Spleen (tissue), 11 donors: ENCODE measurements around the gene GOLGA3. TPM values are rescaled to one million over a fixed set of nuclear protein-coding genes. Genes with fewer than 3 reads are reported as not detected.
"Not testable (repeated sequence)": the region's sequence is repeated elsewhere in the genome, so short reads cannot be mapped to it uniquely, and the experiment has no call there.

ENCODE experiments used
- DNase-seq: peaks from one replicate; pipeline ENCODE4 v3.0.0-alpha.2; 2020
- H3K27ac ChIP-seq, 8 donors: fragments of 200-600 bp; sonication (generic) in 7 of 8; 1 replicate in 4 of 8; 2 replicates in 4 of 8; pipeline versions ENCODE4 v1.5.0 to v1.8.0; 2016 to 2021; ENCODE audit warnings: inconsistent platforms in 4 of 8, mild to moderate bottlenecking in 4 of 8, moderate library complexity in 1 of 8
- H3K27me3 ChIP-seq, 7 donors: fragments of 200-600 bp; sonication (generic) in 6 of 7; replicated peaks in 1 of 7; 1 replicate in 4 of 7; 2 replicates in 3 of 7; pipeline versions ENCODE4 v1.5.0 to v1.8.0; 2016 to 2021; ENCODE audit warnings: inconsistent platforms in 3 of 7, mild to moderate bottlenecking in 1 of 7
- H3K36me3 ChIP-seq, 6 donors: fragments of 200-600 bp; sonication (generic) in 5 of 6; 1 replicate in 4 of 6; 2 replicates in 2 of 6; pipeline versions ENCODE4 v1.5.0 to v1.8.0; 2016 to 2021; ENCODE audit warnings: inconsistent platforms in 2 of 6
- H3K4me1 ChIP-seq, 6 donors: fragments of 200-600 bp; sonication (generic) in 5 of 6; 1 replicate in 3 of 6; 2 replicates in 3 of 6; pipeline versions ENCODE4 v1.5.0 to v1.8.0; 2016 to 2021; ENCODE audit warnings: inconsistent platforms in 3 of 6
- H3K4me3 ChIP-seq, 8 donors: fragments of 200-600 bp; sonication (generic) in 7 of 8; 1 replicate in 4 of 8; 2 replicates in 4 of 8; pipeline versions ENCODE4 v1.5.0 to v1.8.0; 2016 to 2021; ENCODE audit warnings: inconsistent platforms in 4 of 8, mild to moderate bottlenecking in 4 of 8, moderate library complexity in 2 of 8
- H3K9me3 ChIP-seq, 8 donors: fragments of 200-600 bp; sonication (generic) in 7 of 8; 1 replicate in 4 of 8; 2 replicates in 4 of 8; pipeline versions ENCODE4 v1.5.0 to v1.8.0; 2016 to 2021; ENCODE audit warnings: inconsistent platforms in 4 of 8
- CTCF ChIP-seq, 11 experiments: fragments of 200-600 bp in 7 of 11; fragments of 450-650 bp in 4 of 11; sonication (generic) in 4 of 11; IDR thresholded peaks in 8 of 11; conservative IDR thresholded peaks in 3 of 11; 1 replicate in 7 of 11; 2 replicates in 4 of 11; pipeline versions ENCODE4 v1.4.0 to v1.8.0; 2016 to 2021; ENCODE audit warnings: antibody characterized with exemption in 11 of 11, inconsistent platforms in 4 of 11, mild to moderate bottlenecking in 1 of 11
- POLR2A ChIP-seq, 3 donors: fragments of 450-650 bp; IDR thresholded peaks; one replicate each; pipeline ENCODE4 v1.5.1; 2017; ENCODE audit warnings: antibody characterized with exemption in 3 of 3, mild to moderate bottlenecking in 1 of 3
- POLR2AphosphoS5 ChIP-seq, 3 donors: sonication (generic); formaldehyde crosslinking; IDR thresholded peaks; one replicate each; pipeline ENCODE4 v1.5.1; 2017; ENCODE audit warnings: antibody characterized with exemption in 3 of 3
- WGBS, 5 donors: extraction: QIAGEN DNeasy Blood & Tissue Kit in 3 of 5; methylation state at CpG; one replicate each; pipeline versions ENCODE4 v1.1.5 to v1.1.7; 2013 to 2018; 5-methylcytosine and 5-hydroxymethylcytosine counted together
- intact Hi-C: fragments of 100-400 bp; cut with DNase I; formaldehyde crosslinking; loops from one replicate; pipeline ENCODE4 v1.15.0; 2023; ENCODE audit warnings: low total_unique reads
- polyA plus RNA-seq, 3 donors: library from polyadenylated mRNA; stranded (reverse); fragments of 200-250 nt; gene quantifications; one replicate each; pipeline ENCODE4 v1.2.1, GENCODE V29; 2013
- total RNA-seq, 7 donors: library from RNA; depleted of rRNA in 3 of 7; stranded (reverse); fragments of >200 nt in 3 of 7; fragmentation: NEBNext Ultra II Directional in 4 of 7; extraction: Animal tissue kit (Norgen Biotek cat#: 25700) in 4 of 7; gene quantifications; one replicate each; pipeline versions ENCODE4 v1.1.0 to v1.2.1, GENCODE V29; 2016 to 2021
- donor health status: healthy with polysubstance abuse.
- donor health status: DM: no; HTN: no; CAD: no; lungs with moderate emphysema.
- donor health status: DM: no; HTN: no; CAD: no.
- donor health status: Bipolar disorder and iron deficiency.
- donor health status: healthy.
- donor health status: DM: no; HTN: no; CAD: no.
- donor health status: DM: yes; HTN: yes; CAD: no.

Gene GOLGA3
- total and polyA plus RNA-seq, 10 donors, result 6.8 to 80.9 (median 52.0) TPM

GRCh38 chr12:132837693-132838409 lies 9.2 kb upstream of the GOLGA3 start:
- no peaks in the 10 kb centered on the region for H3K27me3 ChIP-seq
- H3K27ac ChIP-seq, result peak overlapping the region in 7 of 8 donors; percentile 29 to 77 (median 55)
- no peak overlapping the region for H3K4me3 ChIP-seq
- no peak for DNase-seq
- TF ChIP-seq POLR2A (IDR thresholded peaks at IDR 0.05) (no peak), POLR2AphosphoS5 (IDR thresholded peaks at IDR 0.05) (peak; percentile 40 to 70 (median 49))
- WGBS, 5 donors, result 64 to 75% (median 66%) methylated on average over 14 to 27 of the region's 27 CpGs
- intact Hi-C loops, result no loop called here
- peaks cover 0 to 92% (median 32%) of the 10 kb centered on the region in 6 donors for H3K36me3 ChIP-seq
- peaks cover 0 to 39% (median 13%) of the 10 kb centered on the region in 6 donors for H3K4me1 ChIP-seq
- no peaks in the 10 kb centered on the region for H3K9me3 ChIP-seq

- Histone ChIP-seq H3K36me3 (peaks cover 0 to 91% (median 22%) of the 10 kb centered on the region in 6 donors), H3K9me3 (no peaks in the 10 kb centered on the region), H3K4me1 (peaks cover 0 to 39% (median 13%) of the 10 kb centered on the region in 6 donors), H3K4me3 (peak overlapping the region in 1 of 8 donors; percentile 33), H3K27ac (peak overlapping the region in 4 of 8 donors; percentile 55 to 77 (median 68)), H3K27me3 (no peaks in the 10 kb centered on the region)
- TF ChIP-seq POLR2AphosphoS5 (IDR thresholded peaks at IDR 0.05), result no peak
- no peak for TF ChIP-seq CTCF (IDR thresholded peaks at IDR 0.05 in 8 of 11, conservative IDR thresholded peaks at IDR 0.05 in 3 of 11)
- WGBS, 5 donors, result 61 to 69% (median 66%) methylated on average over 5 of the region's 5 CpGs
- intact Hi-C loops, result no loop called here
- DNase-seq, result no peak
Measured at GRCh38 chr12:132836795-132837331, 8.2 kb upstream of the GOLGA3 start.

DNA sequence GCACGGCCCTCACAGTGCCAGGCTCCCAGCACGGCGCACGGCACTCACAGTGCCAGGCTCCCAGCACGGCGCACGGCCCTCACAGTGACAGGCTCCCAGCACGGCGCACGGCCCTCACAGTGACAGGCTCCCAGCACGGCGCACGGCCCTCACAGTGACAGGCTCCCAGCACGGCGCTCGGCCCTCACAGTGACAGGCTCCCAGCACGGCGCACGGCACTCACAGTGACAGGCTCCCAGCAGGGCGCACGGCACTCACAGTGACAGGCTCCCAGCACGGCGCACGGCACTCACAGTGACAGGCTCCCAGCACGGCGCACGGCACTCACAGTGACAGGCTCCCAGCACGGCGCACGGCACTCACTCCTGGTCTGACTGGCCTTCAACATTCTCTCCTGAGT lies 7.6 kb upstream of the GOLGA3 start:
- intact Hi-C loops, DNase-seq, H3K27me3 ChIP-seq, H3K9me3 ChIP-seq: not testable (repeated sequence)
- H3K4me3 ChIP-seq, result peak overlapping the region in 1 of 8 donors; percentile 33
- WGBS, 5 donors, result 73 to 100% (median 85%) methylated on average over 3 to 30 of the region's 30 CpGs
- peak overlapping the region in 2 of 8 donors; percentile 67 to 77 for H3K27ac ChIP-seq
- H3K4me1 ChIP-seq, result peaks cover 0 to 39% (median 13%) of the 10 kb centered on the region in 6 donors
- peaks cover 0 to 86% (median 15%) of the 10 kb centered on the region in 6 donors for H3K36me3 ChIP-seq

DNA sequence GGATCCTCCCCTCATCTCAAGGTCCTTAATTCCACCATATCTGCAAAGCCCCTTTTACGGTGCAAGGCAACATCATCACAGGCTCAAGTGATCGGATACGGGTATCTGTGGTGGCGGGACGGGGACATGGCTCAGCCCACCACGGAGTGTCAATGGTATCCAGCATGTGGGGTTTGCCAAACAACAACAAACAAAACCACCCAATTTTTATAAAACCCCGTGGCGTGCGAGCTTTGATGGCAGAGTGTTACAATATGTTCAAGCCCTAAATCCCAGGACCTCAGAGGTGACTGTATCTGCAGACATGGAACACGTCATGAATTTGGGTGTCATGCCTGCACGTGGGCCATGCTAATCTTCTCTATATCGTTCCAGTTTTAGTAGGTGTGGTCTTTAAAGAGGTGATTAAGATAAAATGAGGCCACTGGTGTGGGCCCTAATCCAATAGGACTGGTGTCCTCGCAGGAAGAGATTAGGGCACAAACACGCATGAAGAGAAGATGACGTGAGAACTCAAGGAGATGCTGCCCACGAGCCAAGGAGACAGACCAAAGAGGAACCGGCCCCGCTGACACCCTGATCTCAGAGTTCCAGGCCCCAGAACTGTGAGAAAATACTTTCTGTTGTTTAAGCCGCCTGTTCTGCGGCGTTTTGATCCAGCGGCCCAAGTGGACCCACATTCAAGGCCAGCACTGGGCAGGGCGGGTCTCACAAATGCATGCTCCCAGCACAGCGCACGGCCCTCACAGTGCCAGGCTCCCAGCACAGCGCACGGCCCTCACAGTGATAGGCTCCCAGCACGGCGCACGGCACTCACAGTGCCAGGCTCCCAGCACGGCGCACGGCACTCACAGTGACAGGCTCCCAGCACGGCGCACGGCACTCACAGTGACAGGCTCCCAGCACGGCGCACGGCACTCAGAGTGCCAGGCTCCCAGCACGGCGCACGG lies 6.7 kb upstream of the GOLGA3 start:
- peak overlapping the region in 1 of 8 donors; percentile 58 for H3K27ac ChIP-seq
- no peak overlapping the region for H3K4me3 ChIP-seq
- 88 to 93% (median 92%) methylated on average over 30 to 42 of the region's 42 CpGs for WGBS, 5 donors
- DNase-seq, result no peak
- peaks cover 0 to 78% (median 7%) of the 10 kb centered on the region in 6 donors for H3K36me3 ChIP-seq
- no peaks in the 10 kb centered on the region for H3K9me3 ChIP-seq
- intact Hi-C loops, result no loop called here
- no peaks in the 10 kb centered on the region for H3K27me3 ChIP-seq
- TF ChIP-seq POLR2AphosphoS5 (IDR thresholded peaks at IDR 0.05), result peak in 1 of 3 donors; percentile 45
- TF ChIP-seq CTCF (IDR thresholded peaks at IDR 0.05 in 8 of 11, conservative IDR thresholded peaks at IDR 0.05 in 3 of 11), result no peak
- H3K4me1 ChIP-seq, result peaks cover 0 to 39% (median 13%) of the 10 kb centered on the region in 6 donors
